Right ventricle myocardium superior (tissue), 1 donor: ENCODE results near the gene EDA. TPM values are rescaled to one million over a fixed set of nuclear protein-coding genes. Genes with fewer than 3 reads are reported as not detected.

ENCODE experiments used
- ATAC-seq: fragments of 200-7000 bp; cut with Tn5 transposase; one replicate; pipeline ENCODE4 v1.9.1; 2020; ENCODE audit warnings: mild to moderate bottlenecking; ENCODE audit not compliant: poor library complexity
- DNase-seq: peaks from one replicate; pipeline ENCODE4 v3.0.0-alpha.2; 2020
- intact Hi-C: fragments of 100-400 bp; cut with DNase I; formaldehyde crosslinking; loops from one replicate; pipeline ENCODE4 v1.11.2; 2022
- total RNA-seq: library from RNA; stranded (reverse); fragmentation: NEBNext Ultra II Directional; extraction: Animal tissue kit (Norgen Biotek cat#: 25700); gene quantifications from one replicate; pipeline ENCODE4 v1.2.1, GENCODE V29; 2021
- donor health status: DM: no; HTN: yes; CAD: no; lungs with severe emphysema.

Gene EDA
- total RNA-seq, 1 donor from 2014 or later: 11.1 TPM

GRCh38 chrX:70007946-70008345 lies 392.0 kb downstream of the EDA start:
- no peak for ATAC-seq
- intact Hi-C loops: no loop called here
- DNase-seq: no peak

- intact Hi-C loops: no loop called here
- ATAC-seq: no peak
Observed at GRCh38 chrX:70009049-70009448, 393.1 kb downstream of the EDA start.

GRCh38 chrX:70009970-70010369 lies 394.1 kb downstream of the EDA start:
- ATAC-seq: no peak
- intact Hi-C loops: no loop called here
- DNase-seq: no peak

More at GRCh38 chrX:70009049-70009448, 393.1 kb downstream of the EDA start:
- DNase-seq: no peak

- intact Hi-C loops: no loop called here
- DNase-seq (no peak), ATAC-seq (peak; percentile 22)
Observed at GRCh38 chrX:70012756-70013155, 396.8 kb downstream of the EDA start.

- intact Hi-C loops: no loop called here
- ATAC-seq: peak; percentile 95
- DNase-seq: peak; percentile 64
Observed at GRCh38 chrX:70013466-70014381, 397.8 kb downstream of the EDA start.

GRCh38 chrX:70016513-70016912 lies 400.6 kb downstream of the EDA start:
- ATAC-seq (no peak), DNase-seq (no peak)
- intact Hi-C loops: no loop called here

GRCh38 chrX:70022616-70023015 lies 406.7 kb downstream of the EDA start:
- intact Hi-C loops: no loop called here
- no peak for ATAC-seq

GRCh38 chrX:70025464-70025863 lies 409.6 kb downstream of the EDA start:
- intact Hi-C loops: no loop called here
- ATAC-seq (peak; percentile 38), DNase-seq (no peak)

More at GRCh38 chrX:70022616-70023015, 406.7 kb downstream of the EDA start:
- no peak for DNase-seq

- intact Hi-C loops: no loop called here
- ATAC-seq (no peak), DNase-seq (no peak)
Observed at GRCh38 chrX:70026112-70026850, 410.4 kb downstream of the EDA start.

GRCh38 chrX:70026851-70027200 lies 410.9 kb downstream of the EDA start:
- ATAC-seq (no peak), DNase-seq (no peak)
- intact Hi-C loops: no loop called here

GRCh38 chrX:70029863-70030262 lies 413.9 kb downstream of the EDA start:
- no peak for DNase-seq
- intact Hi-C loops: loop anchor here (10.0 kb wide), 1 partner anchor 495 kb away; no protein-coding TSS in a partner anchor
- ATAC-seq: peak; percentile 61

GRCh38 chrX:70030301-70030767 lies 414.4 kb downstream of the EDA start:
- ATAC-seq (peak; percentile 77), DNase-seq (no peak)
- intact Hi-C loops: loop anchor here (10.0 kb wide), 1 partner anchor 496 kb away; no protein-coding TSS in a partner anchor

GRCh38 chrX:70032792-70033191 lies 416.9 kb downstream of the EDA start:
- intact Hi-C loops: loop anchor here (10.0 kb wide), 1 partner anchor 498 kb away; no protein-coding TSS in a partner anchor
- no peak for ATAC-seq
- DNase-seq: no peak

- intact Hi-C loops: loop anchor here (10.0 kb wide), 1 partner anchor 499 kb away; no protein-coding TSS in a partner anchor
Observed at GRCh38 chrX:70033348-70034051, 417.6 kb downstream of the EDA start.

GRCh38 chrX:70034646-70035045 lies 418.7 kb downstream of the EDA start:
- intact Hi-C loops: loop anchor here (5.0 to 10.0 kb wide), 2 partner anchors 63 to 500 kb away; no protein-coding TSS in a partner anchor
- DNase-seq (no peak), ATAC-seq (no peak)

More at GRCh38 chrX:70033348-70034051, 417.6 kb downstream of the EDA start:
- DNase-seq (no peak), ATAC-seq (peak; percentile 49)

- no peak for ATAC-seq
- no peak for DNase-seq
- intact Hi-C loops: loop anchor here (5.0 to 10.0 kb wide), 2 partner anchors 59 to 504 kb away; no protein-coding TSS in a partner anchor
Observed at GRCh38 chrX:70038515-70038914, 422.6 kb downstream of the EDA start.

GRCh38 chrX:70038951-70039350 lies 423.0 kb downstream of the EDA start:
- DNase-seq (no peak), ATAC-seq (no peak)
- intact Hi-C loops: loop anchor here (5.0 to 10.0 kb wide), 2 partner anchors 58 to 504 kb away; no protein-coding TSS in a partner anchor

- no peak for ATAC-seq
- intact Hi-C loops: loop anchor here (5.0 to 10.0 kb wide), 2 partner anchors 58 to 505 kb away; no protein-coding TSS in a partner anchor
- no peak for DNase-seq
Observed at GRCh38 chrX:70039758-70040157, 423.8 kb downstream of the EDA start.
